ENCODE results near the gene SYCP3.

The SYCP3 gene

GRCh38 chr12:101700299-101700820 is 38.9 kb downstream of the SYCP3 start:
- Histone ChIP-seq H3K27me3 (ENCODE audit: insufficient read depth, poor library complexity, severe bottlenecking) (no peaks in the 10 kb centered on the region), H3K4me3 (replicated peaks; ENCODE audit: insufficient read depth, low read length) (no peak overlapping the region), H3K27ac (replicated peaks) (no peak overlapping the region)
- no peak for DNase-seq (ENCODE audit: low read depth in 1 of 2, low spot score in 1 of 2)
- no peak for TF ChIP-seq GABPA (IDR thresholded peaks at IDR 0.05; ENCODE audit: low read depth)

- peak overlapping the region; percentile 85 for H3K4me3 ChIP-seq (replicated peaks; ENCODE audit: insufficient read depth, low read length)
- no peaks in the 10 kb centered on the region for H3K27me3 ChIP-seq (ENCODE audit: insufficient read depth, poor library complexity, severe bottlenecking)
- peak overlapping the region; percentile 88 for H3K27ac ChIP-seq (replicated peaks)
- TF ChIP-seq GABPA (IDR thresholded peaks at IDR 0.05; ENCODE audit: low read depth) (no peak), CTCF (IDR thresholded peaks at IDR 0.05; ENCODE audit: insufficient read depth, low read length) (no peak), REST (IDR thresholded peaks at IDR 0.05; ENCODE audit: insufficient replicate concordance, low read depth) (no peak), SPI1 (IDR thresholded peaks at IDR 0.05; ENCODE audit: borderline replicate concordance, low read depth) (no peak), POLR2AphosphoS5 (IDR thresholded peaks at IDR 0.05; ENCODE audit: low read depth) (no peak)
- peak in 1 of 2 experiments; percentile 21 for DNase-seq (ENCODE audit: low read depth in 1 of 2, low spot score in 1 of 2)
These were observed 40.4 kb downstream of the SYCP3 start for GRCh38 chr12:101698800-101699347.

GRCh38 chr12:101697930-101698799 is 41.1 kb downstream of the SYCP3 start:
- peak overlapping the region; percentile 88 for H3K27ac ChIP-seq (replicated peaks)
- no peaks in the 10 kb centered on the region for H3K27me3 ChIP-seq (ENCODE audit: insufficient read depth, poor library complexity, severe bottlenecking)
- TF ChIP-seq SPI1 (IDR thresholded peaks at IDR 0.05; ENCODE audit: borderline replicate concordance, low read depth), result no peak
- TF ChIP-seq POLR2AphosphoS5 (IDR thresholded peaks at IDR 0.05; ENCODE audit: low read depth), result peak; percentile 46; the same call in 1 of the 2 replicates

GRCh38 chr12:101697197-101697929 is 41.9 kb downstream of the SYCP3 start, which contains the start of gene CHPT1:
CHPT1 (plus strand) TSS chr12:101697640; CDS start chr12:101697862, 222 bp downstream.
- no peaks in the 10 kb centered on the region for H3K27me3 ChIP-seq (ENCODE audit: insufficient read depth, poor library complexity, severe bottlenecking)
- TF ChIP-seq REST (IDR thresholded peaks at IDR 0.05; ENCODE audit: insufficient replicate concordance, low read depth) (no peak), GABPA (IDR thresholded peaks at IDR 0.05; ENCODE audit: low read depth) (no peak), CTCF (IDR thresholded peaks at IDR 0.05; ENCODE audit: insufficient read depth, low read length) (no peak), SPI1 (IDR thresholded peaks at IDR 0.05; ENCODE audit: borderline replicate concordance, low read depth) (no peak), POLR2AphosphoS5 (IDR thresholded peaks at IDR 0.05; ENCODE audit: low read depth) (no peak)
- peak within 1 kb of the TSS; percentile 85 for H3K4me3 ChIP-seq (replicated peaks; ENCODE audit: insufficient read depth, low read length)
- H3K27ac ChIP-seq (replicated peaks), result peak within 1 kb of the TSS; percentile 88
- peak; percentile 65 to 77 for DNase-seq (ENCODE audit: low read depth in 1 of 2, low spot score in 1 of 2)

More at GRCh38 chr12:101697930-101698799, 41.1 kb downstream of the SYCP3 start:
- H3K4me3 ChIP-seq (replicated peaks; ENCODE audit: insufficient read depth, low read length), result peak overlapping the region; percentile 85
- DNase-seq (ENCODE audit: low read depth in 1 of 2, low spot score in 1 of 2), result peak; percentile 72 to 74

Measured in HL-60 (cell line).